NCI-H460 (cell line): ENCODE data around the gene IQCC. TPM values are rescaled to one million over a fixed set of nuclear protein-coding genes. Genes with fewer than 3 reads are reported as not detected.
A peak's percentile ranks its signal among the peaks of the same experiment; 100 is the strongest.
"Not testable (repeated sequence)": the region's sequence is repeated elsewhere in the genome, so short reads cannot be mapped to it uniquely, and the experiment has no call there.

Experiments
- DNase-seq: peaks from one replicate; pipeline ENCODE4 v3.0.0-alpha.2; 2016; ENCODE audit warnings: low read depth; ENCODE audit errors: extremely low read depth
- polyA plus RNA-seq: library from polyadenylated mRNA; depleted of rRNA; stranded (reverse); fragments of >200 nt; gene quantifications from 2 replicates; pipeline ENCODE4 v1.2.3, GENCODE V29; 2014; cell fraction: nucleus; rRNA removed
- total RNA-seq: library from RNA; depleted of rRNA; stranded (reverse); fragments of >200 nt; shearing (Covaris generic); gene quantifications from 2 replicates; pipeline ENCODE4 v1.2.3, GENCODE V29; 2014; rRNA removed

Gene IQCC
- 2.3 and 2.9 TPM in 2 replicates for total RNA-seq
- polyA plus RNA-seq, result 3.2 and 4.5 TPM in 2 replicates

GRCh38 chr1:32205401-32206370 lies at the start of gene IQCC:
Gene IQCC (plus strand): TSS chr1:32205671. CDS start chr1:32205682, 11 bp downstream.
- peak; percentile 63 for DNase-seq

- no peak for DNase-seq
Observed at GRCh38 chr1:32159189-32159588, 46.3 kb upstream of the IQCC start.

- no peak for DNase-seq
Observed at GRCh38 chr1:32163405-32163804, 42.1 kb upstream of the IQCC start.

GRCh38 chr1:32165633-32166032 lies 39.8 kb upstream of the IQCC start:
- not testable (repeated sequence) for DNase-seq

GRCh38 chr1:32170991-32171390 lies 34.5 kb upstream of the IQCC start:
- no peak for DNase-seq

- DNase-seq, result no peak
Observed at GRCh38 chr1:32172621-32173245, 32.7 kb upstream of the IQCC start.

GRCh38 chr1:32178380-32179192 lies 26.9 kb upstream of the IQCC start:
- peak; percentile 27 for DNase-seq

- DNase-seq, result no peak
Observed at GRCh38 chr1:32179193-32179442, 26.4 kb upstream of the IQCC start.

GRCh38 chr1:32179443-32180185 lies 25.9 kb upstream of the IQCC start, which contains the start of gene TXLNA:
Gene TXLNA (plus strand): TSS chr1:32179675. CDS start chr1:32180346, 671 bp downstream.
- DNase-seq, result peak; percentile 80

GRCh38 chr1:32180186-32181060 lies 25.0 kb upstream of the IQCC start:
- DNase-seq, result no peak

GRCh38 chr1:32181065-32181464 lies 24.4 kb upstream of the IQCC start:
- no peak for DNase-seq

- no peak for DNase-seq
Observed at GRCh38 chr1:32181563-32181962, 23.9 kb upstream of the IQCC start.

GRCh38 chr1:32182060-32182459 lies 23.4 kb upstream of the IQCC start:
- no peak for DNase-seq

- no peak for DNase-seq
Observed at GRCh38 chr1:32184650-32185049, 20.8 kb upstream of the IQCC start.

GRCh38 chr1:32186077-32186476 lies 19.4 kb upstream of the IQCC start:
- no peak for DNase-seq

- no peak for DNase-seq
Observed at GRCh38 chr1:32186491-32186890, 19.0 kb upstream of the IQCC start.

- DNase-seq, result no peak
Observed at GRCh38 chr1:32187850-32188249, 17.6 kb upstream of the IQCC start.

GRCh38 chr1:32192220-32192948 lies 13.1 kb upstream of the IQCC start:
- no peak for DNase-seq

- DNase-seq, result no peak
Observed at GRCh38 chr1:32194984-32195383, 10.5 kb upstream of the IQCC start.
